GM13977 (cell line): ENCODE data around the gene RCOR1.
"Not testable (repeated sequence)": the region's sequence is repeated elsewhere in the genome, so short reads cannot be mapped to it uniquely, and the experiment has no call there.

Experiments used
- DNase-seq: peaks from one replicate; pipeline ENCODE4 v3.0.0; 2012; ENCODE audit warnings: low spot score
- in situ Hi-C: fragments of 300-500 bp; cut with MboI; formaldehyde crosslinking; loops from one replicate; pipeline ENCODE4 v1.12.0; 2022; ENCODE audit warnings: low sequenced_read_pairs, low pct_unique_long_range_greater_than_20kb, mixed read lengths, inconsistent platforms; ENCODE audit not compliant: unreplicated experiment
- TF ChIP-seq, protein P1 (sequence below): IDR thresholded peaks from 2 replicates; pipeline ENCODE4 v1.5.1; 2012; ENCODE audit warnings: mild to moderate bottlenecking, control low read depth; ENCODE audit not compliant: insufficient read depth; ENCODE audit errors: extremely low read depth, missing control alignments

Gene RCOR1

DNA sequence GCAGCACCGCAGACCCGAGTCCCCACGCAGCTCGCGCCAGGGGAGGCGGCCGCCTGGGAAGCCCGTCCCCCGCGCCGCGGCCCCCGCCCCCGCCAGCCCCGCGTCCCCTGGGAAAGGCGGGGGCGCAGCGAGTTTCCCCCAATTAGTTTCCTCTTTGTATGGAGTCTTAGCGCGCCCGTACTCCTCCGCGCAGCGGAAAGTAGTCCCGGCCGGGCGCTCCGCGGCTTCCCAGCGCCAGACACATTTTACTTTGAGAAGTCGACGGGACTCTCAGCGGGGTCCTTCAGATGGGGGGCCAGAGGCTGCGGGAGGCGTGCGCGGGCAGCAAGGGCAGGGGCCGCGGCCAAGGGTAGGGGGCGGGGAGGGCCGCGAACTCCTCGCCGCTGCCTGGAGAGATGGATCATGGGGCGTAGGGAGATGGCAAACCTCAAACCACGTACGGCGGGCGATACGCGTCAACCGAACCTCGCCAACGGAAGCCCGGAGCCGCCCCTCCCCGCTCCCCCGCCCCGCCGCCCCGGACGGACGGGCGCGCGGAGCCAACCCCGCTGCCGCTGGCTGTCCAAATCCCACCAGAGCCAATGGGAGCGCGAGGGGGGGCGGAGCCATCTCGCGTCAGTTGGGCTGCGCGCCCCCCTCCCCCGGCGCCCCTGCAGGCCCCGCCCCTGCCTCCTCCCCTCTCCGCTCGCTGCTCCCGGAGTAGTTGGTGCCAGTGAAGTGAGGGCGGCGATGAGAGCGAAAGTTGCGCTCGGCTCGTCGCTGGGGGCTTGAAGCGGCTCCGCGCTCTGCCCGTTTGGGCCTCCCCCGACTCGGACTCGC is at the start of gene RCOR1:
TSS of gene RCOR1 (plus strand) at position 706 of the 819 bp plus-strand sequence. CDS start 238 bp downstream, outside the sequence.
- DNase-seq, result peak; percentile 99
- in situ Hi-C loops, result no loop called here
- TF ChIP-seq, protein P1, sequence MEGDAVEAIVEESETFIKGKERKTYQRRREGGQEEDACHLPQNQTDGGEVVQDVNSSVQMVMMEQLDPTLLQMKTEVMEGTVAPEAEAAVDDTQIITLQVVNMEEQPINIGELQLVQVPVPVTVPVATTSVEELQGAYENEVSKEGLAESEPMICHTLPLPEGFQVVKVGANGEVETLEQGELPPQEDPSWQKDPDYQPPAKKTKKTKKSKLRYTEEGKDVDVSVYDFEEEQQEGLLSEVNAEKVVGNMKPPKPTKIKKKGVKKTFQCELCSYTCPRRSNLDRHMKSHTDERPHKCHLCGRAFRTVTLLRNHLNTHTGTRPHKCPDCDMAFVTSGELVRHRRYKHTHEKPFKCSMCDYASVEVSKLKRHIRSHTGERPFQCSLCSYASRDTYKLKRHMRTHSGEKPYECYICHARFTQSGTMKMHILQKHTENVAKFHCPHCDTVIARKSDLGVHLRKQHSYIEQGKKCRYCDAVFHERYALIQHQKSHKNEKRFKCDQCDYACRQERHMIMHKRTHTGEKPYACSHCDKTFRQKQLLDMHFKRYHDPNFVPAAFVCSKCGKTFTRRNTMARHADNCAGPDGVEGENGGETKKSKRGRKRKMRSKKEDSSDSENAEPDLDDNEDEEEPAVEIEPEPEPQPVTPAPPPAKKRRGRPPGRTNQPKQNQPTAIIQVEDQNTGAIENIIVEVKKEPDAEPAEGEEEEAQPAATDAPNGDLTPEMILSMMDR, result no peak

DNA sequence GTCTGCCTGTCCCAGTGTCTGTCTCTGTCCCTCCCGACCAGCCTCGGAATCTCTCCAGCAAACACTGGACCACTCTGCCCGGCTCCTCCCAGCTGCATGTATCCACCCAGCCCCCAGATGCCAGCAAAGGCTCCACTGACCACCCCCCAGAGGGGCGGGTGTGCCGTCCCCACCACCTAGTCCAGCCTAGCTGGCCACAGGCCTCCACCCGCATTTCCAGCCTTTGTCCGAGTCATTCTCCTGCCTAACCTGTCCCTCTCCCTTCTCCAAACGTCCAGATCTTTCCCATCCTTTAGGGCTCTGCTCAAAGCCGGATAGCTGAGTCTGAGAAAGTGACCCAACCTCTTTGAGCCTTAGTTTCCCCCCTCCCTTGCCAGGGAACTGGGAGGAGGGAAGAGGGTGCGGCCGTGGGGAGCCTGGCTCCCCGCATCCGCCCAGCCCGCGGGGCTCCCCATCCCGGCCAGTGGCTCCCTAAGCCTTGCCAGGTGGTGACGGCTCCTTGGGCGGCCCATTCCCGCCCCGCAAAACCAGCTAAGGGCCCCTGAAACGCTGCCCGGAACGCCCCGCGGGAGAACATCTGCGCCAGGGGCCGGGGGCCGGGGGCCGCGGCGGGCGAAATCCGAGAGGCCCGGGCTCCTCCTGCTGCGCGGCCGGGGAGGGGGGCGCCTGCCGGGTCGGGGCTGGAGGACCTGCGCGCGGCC is 48.3 kb upstream of the RCOR1 start:
- TF ChIP-seq, protein P1, result no peak
- DNase-seq, result no peak
- in situ Hi-C loops, result no loop called here

GRCh38 chr14:102544747-102545460 is 47.5 kb upstream of the RCOR1 start:
- in situ Hi-C loops, result no loop called here
- peak; percentile 54 for DNase-seq
- TF ChIP-seq, protein P1, result no peak

- TF ChIP-seq, protein P1, result no peak
- DNase-seq, result no peak
- in situ Hi-C loops, result no loop called here
These were observed 46.8 kb upstream of the RCOR1 start for GRCh38 chr14:102545461-102546265.

DNA sequence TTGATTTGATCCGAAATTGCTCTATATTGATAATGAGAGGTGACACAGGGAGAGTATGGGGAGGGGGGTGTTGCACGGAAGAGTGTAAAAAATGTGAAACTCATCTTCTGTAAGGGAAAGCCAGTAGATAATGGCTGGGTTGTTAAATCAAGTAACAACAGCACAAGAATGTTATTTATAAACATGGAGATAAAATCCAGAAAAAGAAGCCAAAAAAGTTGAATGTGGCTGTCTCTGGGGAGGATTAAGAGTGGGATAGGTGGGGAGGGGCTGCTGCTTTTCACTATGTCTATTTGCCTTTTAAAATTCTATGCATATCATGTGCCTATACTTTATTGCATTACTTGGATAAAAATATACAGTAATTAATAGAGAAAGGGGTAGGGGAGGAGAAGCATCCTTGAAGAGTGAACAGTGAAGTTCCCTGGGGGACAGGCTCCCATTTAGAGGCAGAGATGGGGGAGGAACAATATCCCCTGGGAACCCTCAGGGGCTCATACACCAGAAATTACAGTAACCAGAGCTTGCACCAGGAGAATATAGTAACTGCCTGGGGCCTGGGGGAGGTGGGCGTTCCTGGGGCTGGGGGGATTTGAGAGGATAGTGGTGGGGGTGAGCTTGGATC is 43.7 kb upstream of the RCOR1 start:
- DNase-seq, result no peak
- TF ChIP-seq, protein P1, result no peak

DNA sequence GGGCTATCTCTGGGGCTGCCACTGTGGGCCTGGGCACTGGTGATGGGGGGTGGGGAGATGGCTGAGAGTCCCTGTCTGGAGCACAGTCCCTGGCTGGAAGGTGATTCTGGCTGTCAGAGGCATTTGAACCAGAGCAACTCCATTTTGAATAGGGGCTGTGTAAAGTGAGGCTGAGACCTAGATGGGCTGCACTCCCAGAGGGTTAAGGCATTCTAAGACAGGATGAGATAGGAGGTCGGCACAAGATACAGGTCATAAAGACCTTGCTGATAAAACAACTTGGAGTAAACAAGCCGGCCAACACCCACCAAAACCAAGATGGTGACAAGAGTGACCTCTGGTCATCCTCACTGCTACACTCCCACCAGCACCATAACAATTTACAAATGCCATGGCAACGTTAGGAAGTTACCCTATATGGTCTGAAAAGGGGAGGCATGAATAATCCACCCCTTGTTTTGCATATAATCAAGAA is 41.5 kb upstream of the RCOR1 start:
- DNase-seq, result not testable (repeated sequence)

More for the DNA sequence above, 43.7 kb upstream of the RCOR1 start:
- in situ Hi-C loops, result no loop called here

More for the DNA sequence above, 41.5 kb upstream of the RCOR1 start:
- in situ Hi-C loops, result not testable (repeated sequence)
